ENCODE results near the gene CNOT2.

Gene CNOT2

GRCh38 chr12:70307868-70308267, 64.6 kb downstream of the CNOT2 start:
- no peak overlapping the region for H3K27ac ChIP-seq (ENCODE audit: low read depth, low read length)
- peaks cover 2% of the 10 kb centered on the region for H3K79me1 ChIP-seq (ENCODE audit: low read length)
- H2BK120ac ChIP-seq (ENCODE audit: low read depth, low read length), result no peak overlapping the region
- no peak overlapping the region for H4K5ac ChIP-seq (ENCODE audit: low read length)
- no peak overlapping the region for H3K56ac ChIP-seq (ENCODE audit: low read length)
- H3K4me3 ChIP-seq (ENCODE audit: low read length), result no peak overlapping the region
- no peaks in the 10 kb centered on the region for H3K36me3 ChIP-seq (ENCODE audit: control insufficient read depth, insufficient read depth, low read length)
- WGBS (ENCODE audit: extremely low coverage, insufficient coverage, low lambda C conversion rate), result no CpG with 5 or more reads among the region's 4 CpGs
- DNase-seq, result no peak
- no peak overlapping the region for H3K9ac ChIP-seq (ENCODE audit: low read length)
- H3K4me1 ChIP-seq (ENCODE audit: control insufficient read depth, low read depth, low read length), result no peaks in the 10 kb centered on the region
- H3K27me3 ChIP-seq (ENCODE audit: insufficient read depth, low read length, poor library complexity), result no peaks in the 10 kb centered on the region
- H2BK5ac ChIP-seq (ENCODE audit: low read length), result no peak overlapping the region
- no peak overlapping the region for H3K4me2 ChIP-seq (ENCODE audit: low read length)
- H3K4ac ChIP-seq (ENCODE audit: low read depth, low read length), result no peak overlapping the region
- no peak overlapping the region for H4K8ac ChIP-seq (ENCODE audit: low read depth, low read length)
- no peak overlapping the region for H2BK15ac ChIP-seq (replicated peaks; ENCODE audit: low read depth)
- no peak overlapping the region for H2AK5ac ChIP-seq (ENCODE audit: low read length)
- no peak overlapping the region for H3K23ac ChIP-seq (ENCODE audit: low read length)
- H3K79me2 ChIP-seq (ENCODE audit: control insufficient read depth, insufficient read depth, low read length), result peaks cover 5% of the 10 kb centered on the region
- no peak overlapping the region for H3K18ac ChIP-seq (ENCODE audit: low read length)

GRCh38 chr12:70309348-70309747, 66.1 kb downstream of the CNOT2 start:
- H3K4me2 ChIP-seq (ENCODE audit: low read length), result no peak overlapping the region
- peaks cover 2% of the 10 kb centered on the region for H3K79me1 ChIP-seq (ENCODE audit: low read length)
- no CpG with 5 or more reads among the region's 2 CpGs for WGBS (ENCODE audit: extremely low coverage, insufficient coverage, low lambda C conversion rate)
- no peak overlapping the region for H3K27ac ChIP-seq (ENCODE audit: low read depth, low read length)
- no peak overlapping the region for H2BK15ac ChIP-seq (replicated peaks; ENCODE audit: low read depth)
- DNase-seq, result no peak
- H3K27me3 ChIP-seq (ENCODE audit: insufficient read depth, low read length, poor library complexity), result no peaks in the 10 kb centered on the region
- no peak overlapping the region for H3K23ac ChIP-seq (ENCODE audit: low read length)
- no peak overlapping the region for H2BK120ac ChIP-seq (ENCODE audit: low read depth, low read length)
- H3K18ac ChIP-seq (ENCODE audit: low read length), result no peak overlapping the region
- H3K79me2 ChIP-seq (ENCODE audit: control insufficient read depth, insufficient read depth, low read length), result peaks cover 5% of the 10 kb centered on the region
- H4K8ac ChIP-seq (ENCODE audit: low read depth, low read length), result no peak overlapping the region
- H3K36me3 ChIP-seq (ENCODE audit: control insufficient read depth, insufficient read depth, low read length), result no peaks in the 10 kb centered on the region
- H2BK5ac ChIP-seq (ENCODE audit: low read length), result no peak overlapping the region
- no peak overlapping the region for H3K4me3 ChIP-seq (ENCODE audit: low read length)
- no peak overlapping the region for H4K5ac ChIP-seq (ENCODE audit: low read length)
- H3K4ac ChIP-seq (ENCODE audit: low read depth, low read length), result no peak overlapping the region
- no peak overlapping the region for H2AK5ac ChIP-seq (ENCODE audit: low read length)
- H3K9ac ChIP-seq (ENCODE audit: low read length), result no peak overlapping the region
- no peak overlapping the region for H3K56ac ChIP-seq (ENCODE audit: low read length)
- no peaks in the 10 kb centered on the region for H3K4me1 ChIP-seq (ENCODE audit: control insufficient read depth, low read depth, low read length)

GRCh38 chr12:70314145-70314544, 70.9 kb downstream of the CNOT2 start:
- no peaks in the 10 kb centered on the region for H3K27me3 ChIP-seq (ENCODE audit: insufficient read depth, low read length, poor library complexity)
- H2AK5ac ChIP-seq (ENCODE audit: low read length), result no peak overlapping the region
- no peak overlapping the region for H2BK120ac ChIP-seq (ENCODE audit: low read depth, low read length)
- H2BK15ac ChIP-seq (replicated peaks; ENCODE audit: low read depth), result no peak overlapping the region
- H3K4ac ChIP-seq (ENCODE audit: low read depth, low read length), result no peak overlapping the region
- H3K27ac ChIP-seq (ENCODE audit: low read depth, low read length), result no peak overlapping the region
- no peak overlapping the region for H3K23ac ChIP-seq (ENCODE audit: low read length)
- no peak for DNase-seq
- no peak overlapping the region for H3K4me2 ChIP-seq (ENCODE audit: low read length)
- H3K56ac ChIP-seq (ENCODE audit: low read length), result no peak overlapping the region
- H4K8ac ChIP-seq (ENCODE audit: low read depth, low read length), result no peak overlapping the region
- H3K36me3 ChIP-seq (ENCODE audit: control insufficient read depth, insufficient read depth, low read length), result no peaks in the 10 kb centered on the region
- no peaks in the 10 kb centered on the region for H3K4me1 ChIP-seq (ENCODE audit: control insufficient read depth, low read depth, low read length)
- no peak overlapping the region for H3K18ac ChIP-seq (ENCODE audit: low read length)
- no peak overlapping the region for H3K4me3 ChIP-seq (ENCODE audit: low read length)
- H4K5ac ChIP-seq (ENCODE audit: low read length), result no peak overlapping the region
- no peaks in the 10 kb centered on the region for H3K79me2 ChIP-seq (ENCODE audit: control insufficient read depth, insufficient read depth, low read length)
- H3K9ac ChIP-seq (ENCODE audit: low read length), result no peak overlapping the region
- no peak overlapping the region for H2BK5ac ChIP-seq (ENCODE audit: low read length)
- H3K79me1 ChIP-seq (ENCODE audit: low read length), result peaks cover 2% of the 10 kb centered on the region

GRCh38 chr12:70317781-70318180, 74.5 kb downstream of the CNOT2 start:
- Histone ChIP-seq H3K23ac (ENCODE audit: low read length) (no peak overlapping the region), H3K9ac (ENCODE audit: low read length) (no peak overlapping the region), H2AK5ac (ENCODE audit: low read length) (no peak overlapping the region), H3K79me1 (ENCODE audit: low read length) (peaks cover 4% of the 10 kb centered on the region), H3K4ac (ENCODE audit: low read depth, low read length) (no peak overlapping the region), H2BK5ac (ENCODE audit: low read length) (no peak overlapping the region), H3K27ac (ENCODE audit: low read depth, low read length) (no peak overlapping the region), H4K8ac (ENCODE audit: low read depth, low read length) (no peak overlapping the region), H2BK15ac (replicated peaks; ENCODE audit: low read depth) (no peak overlapping the region), H3K56ac (ENCODE audit: low read length) (no peak overlapping the region), H3K4me3 (ENCODE audit: low read length) (no peak overlapping the region), H3K36me3 (ENCODE audit: control insufficient read depth, insufficient read depth, low read length) (no peaks in the 10 kb centered on the region), H3K18ac (ENCODE audit: low read length) (no peak overlapping the region), H2BK120ac (ENCODE audit: low read depth, low read length) (no peak overlapping the region), H3K27me3 (ENCODE audit: insufficient read depth, low read length, poor library complexity) (no peaks in the 10 kb centered on the region), H3K4me2 (ENCODE audit: low read length) (no peak overlapping the region), H3K79me2 (ENCODE audit: control insufficient read depth, insufficient read depth, low read length) (no peaks in the 10 kb centered on the region), H3K4me1 (ENCODE audit: control insufficient read depth, low read depth, low read length) (no peaks in the 10 kb centered on the region), H4K5ac (ENCODE audit: low read length) (no peak overlapping the region)
- no CpG with 5 or more reads among the region's 3 CpGs for WGBS (ENCODE audit: extremely low coverage, insufficient coverage, low lambda C conversion rate)
- no peak for DNase-seq

GRCh38 chr12:70319605-70320004, 76.4 kb downstream of the CNOT2 start:
- Histone ChIP-seq H3K4ac (ENCODE audit: low read depth, low read length) (no peak overlapping the region), H3K36me3 (ENCODE audit: control insufficient read depth, insufficient read depth, low read length) (no peaks in the 10 kb centered on the region), H2BK15ac (replicated peaks; ENCODE audit: low read depth) (no peak overlapping the region), H3K18ac (ENCODE audit: low read length) (no peak overlapping the region), H2AK5ac (ENCODE audit: low read length) (no peak overlapping the region), H3K79me2 (ENCODE audit: control insufficient read depth, insufficient read depth, low read length) (no peaks in the 10 kb centered on the region), H3K9ac (ENCODE audit: low read length) (no peak overlapping the region), H3K23ac (ENCODE audit: low read length) (no peak overlapping the region), H4K8ac (ENCODE audit: low read depth, low read length) (no peak overlapping the region), H3K4me1 (ENCODE audit: control insufficient read depth, low read depth, low read length) (no peaks in the 10 kb centered on the region), H3K79me1 (ENCODE audit: low read length) (peaks cover 9% of the 10 kb centered on the region), H4K5ac (ENCODE audit: low read length) (no peak overlapping the region), H3K4me2 (ENCODE audit: low read length) (no peak overlapping the region), H3K56ac (ENCODE audit: low read length) (no peak overlapping the region), H3K4me3 (ENCODE audit: low read length) (no peak overlapping the region), H3K27me3 (ENCODE audit: insufficient read depth, low read length, poor library complexity) (no peaks in the 10 kb centered on the region), H3K27ac (ENCODE audit: low read depth, low read length) (no peak overlapping the region), H2BK5ac (ENCODE audit: low read length) (no peak overlapping the region), H2BK120ac (ENCODE audit: low read depth, low read length) (no peak overlapping the region)
- no CpG with 5 or more reads among the region's 4 CpGs for WGBS (ENCODE audit: extremely low coverage, insufficient coverage, low lambda C conversion rate)
- DNase-seq, result no peak

GRCh38 chr12:70321191-70321590, 78.0 kb downstream of the CNOT2 start:
- Histone ChIP-seq H3K23ac (ENCODE audit: low read length) (no peak overlapping the region), H3K56ac (ENCODE audit: low read length) (no peak overlapping the region), H3K9ac (ENCODE audit: low read length) (no peak overlapping the region), H4K8ac (ENCODE audit: low read depth, low read length) (no peak overlapping the region), H3K27ac (ENCODE audit: low read depth, low read length) (no peak overlapping the region), H4K5ac (ENCODE audit: low read length) (no peak overlapping the region), H3K18ac (ENCODE audit: low read length) (no peak overlapping the region), H3K79me2 (ENCODE audit: control insufficient read depth, insufficient read depth, low read length) (no peaks in the 10 kb centered on the region), H2BK5ac (ENCODE audit: low read length) (no peak overlapping the region), H3K27me3 (ENCODE audit: insufficient read depth, low read length, poor library complexity) (no peaks in the 10 kb centered on the region), H2BK120ac (ENCODE audit: low read depth, low read length) (no peak overlapping the region), H3K4me2 (ENCODE audit: low read length) (no peak overlapping the region), H3K4me1 (ENCODE audit: control insufficient read depth, low read depth, low read length) (no peaks in the 10 kb centered on the region), H2BK15ac (replicated peaks; ENCODE audit: low read depth) (no peak overlapping the region), H2AK5ac (ENCODE audit: low read length) (no peak overlapping the region), H3K4me3 (ENCODE audit: low read length) (no peak overlapping the region), H3K36me3 (ENCODE audit: control insufficient read depth, insufficient read depth, low read length) (no peaks in the 10 kb centered on the region), H3K79me1 (ENCODE audit: low read length) (peaks cover 10% of the 10 kb centered on the region), H3K4ac (ENCODE audit: low read depth, low read length) (no peak overlapping the region)
- no peak for DNase-seq
- WGBS (ENCODE audit: extremely low coverage, insufficient coverage, low lambda C conversion rate), result no CpG with 5 or more reads among the region's 2 CpGs

All from mesendoderm (in vitro differentiated cells).